ES-I3 (cell line): ENCODE measurements around the gene MMP25.

Source experiments
- H3K36me3 ChIP-seq: 2 replicates; pipeline ENCODE4 v1.6.1; 2013; ENCODE audit warnings: mild to moderate bottlenecking, low read length, control low read depth, moderate library complexity; ENCODE audit not compliant: insufficient read depth
- H3K4me1 ChIP-seq: 2 replicates; pipeline ENCODE4 v1.6.1; 2013; ENCODE audit warnings: mild to moderate bottlenecking, control low read depth, low read length; ENCODE audit not compliant: insufficient read depth
- H3K9ac ChIP-seq: 2 replicates; pipeline ENCODE4 v1.6.1; 2013; ENCODE audit warnings: low read depth, mild to moderate bottlenecking, low read length, moderate library complexity
- H3K9me3 ChIP-seq: 2 replicates; pipeline ENCODE4 v1.6.1; 2013; ENCODE audit warnings: mild to moderate bottlenecking, low read length, moderate library complexity; ENCODE audit not compliant: control insufficient read depth, insufficient read depth

The MMP25 gene

DNA sequence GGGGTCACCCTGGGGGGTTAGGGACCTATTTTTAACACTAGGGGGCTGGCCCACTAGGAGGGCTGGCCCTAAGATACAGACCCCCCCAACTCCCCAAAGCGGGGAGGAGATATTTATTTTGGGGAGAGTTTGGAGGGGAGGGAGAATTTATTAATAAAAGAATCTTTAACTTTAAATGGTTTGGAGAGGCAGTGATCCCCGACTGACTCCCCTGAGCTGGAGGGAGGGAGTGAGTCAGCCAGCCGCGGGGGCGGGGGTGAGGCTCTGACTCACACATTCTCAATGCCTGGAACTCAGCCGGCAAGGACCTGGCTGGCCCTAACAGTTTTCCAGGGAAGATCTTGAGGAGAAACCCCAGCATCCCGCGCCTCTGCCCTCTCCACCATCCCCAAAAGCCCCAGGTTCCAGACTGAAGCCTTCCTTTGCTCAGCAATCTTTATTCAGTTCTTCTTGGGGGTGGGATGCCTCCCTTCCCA, 24.1 kb upstream of the MMP25 start:
- Histone ChIP-seq H3K9me3 (no peaks in the 10 kb centered on the region), H3K4me1 (peaks cover 4% of the 10 kb centered on the region; the same call in 1 of the 2 replicates), H3K9ac (peak overlapping the region; percentile 85), H3K36me3 (0 out of 2 replicates have a peak, but pooled peaks cover 5% of the 10 kb centered on the region)

- Histone ChIP-seq H3K36me3 (0 out of 2 replicates have a peak, but pooled peaks cover 5% of the 10 kb centered on the region), H3K9ac (peak overlapping the region; percentile 84), H3K4me1 (peaks cover 4% of the 10 kb centered on the region; the same call in 1 of the 2 replicates), H3K9me3 (no peaks in the 10 kb centered on the region)
These were observed 23.5 kb upstream of the MMP25 start for GRCh38 chr16:3022684-3023414.

DNA sequence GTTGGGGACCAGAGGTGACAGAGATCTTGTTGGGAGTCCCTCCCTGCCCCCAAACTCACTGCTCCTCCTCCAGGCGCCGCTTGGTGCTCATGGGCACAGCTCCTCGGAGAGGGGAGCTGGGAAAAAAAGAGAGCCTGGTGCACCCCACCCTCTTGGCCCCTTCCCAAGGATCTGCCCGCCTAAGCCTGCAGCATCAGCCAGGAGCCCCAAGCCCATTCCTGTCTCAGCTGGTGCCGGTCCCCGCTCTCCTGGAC, 23.0 kb upstream of the MMP25 start:
- Histone ChIP-seq H3K36me3 (0 out of 2 replicates have a peak, but pooled peaks cover 5% of the 10 kb centered on the region), H3K4me1 (peaks cover 4% of the 10 kb centered on the region; the same call in 1 of the 2 replicates)

GRCh38 chr16:3023669-3024478, 22.5 kb upstream of the MMP25 start, which contains the start of the genes HCFC1R1 and THOC6:
TSS of gene HCFC1R1 (minus strand) at chr16:3023942. CDS start at chr16:3023941, 1 bp downstream.
TSS of gene THOC6 (plus strand) at chr16:3024035. CDS start at chr16:3024327, 292 bp downstream.
- Histone ChIP-seq H3K36me3 (0 out of 2 replicates have a peak, but pooled peaks cover 5% of the 10 kb centered on the region), H3K4me1 (peaks cover 4% of the 10 kb centered on the region; the same call in 1 of the 2 replicates), H3K9me3 (no peaks in the 10 kb centered on the region), H3K9ac (peak within 1 kb of the TSS; percentile 84)

More for the DNA sequence above, 23.0 kb upstream of the MMP25 start:
- peak overlapping the region; percentile 84 for H3K9ac ChIP-seq
- no peaks in the 10 kb centered on the region for H3K9me3 ChIP-seq

GRCh38 chr16:3025032-3026002, 21.0 kb upstream of the MMP25 start:
- no peak overlapping the region for H3K9ac ChIP-seq

GRCh38 chr16:3026003-3026378, 20.4 kb upstream of the MMP25 start:
- no peaks in the 10 kb centered on the region for H3K9me3 ChIP-seq
- 0 out of 2 replicates have a peak, but pooled peaks cover 5% of the 10 kb centered on the region for H3K36me3 ChIP-seq
- peaks cover 4% of the 10 kb centered on the region; the same call in 1 of the 2 replicates for H3K4me1 ChIP-seq
- H3K9ac ChIP-seq, result no peak overlapping the region

More at GRCh38 chr16:3025032-3026002, 21.0 kb upstream of the MMP25 start:
- no peaks in the 10 kb centered on the region for H3K9me3 ChIP-seq
- peaks cover 4% of the 10 kb centered on the region; the same call in 1 of the 2 replicates for H3K4me1 ChIP-seq
- 0 out of 2 replicates have a peak, but pooled peaks cover 5% of the 10 kb centered on the region for H3K36me3 ChIP-seq

GRCh38 chr16:3026609-3027488, 19.5 kb upstream of the MMP25 start:
- Histone ChIP-seq H3K9me3 (no peaks in the 10 kb centered on the region), H3K4me1 (peaks cover 8% of the 10 kb centered on the region; the same call in 1 of the 2 replicates), H3K9ac (no peak overlapping the region), H3K36me3 (0 out of 2 replicates have a peak, but pooled peaks cover 3% of the 10 kb centered on the region)

DNA sequence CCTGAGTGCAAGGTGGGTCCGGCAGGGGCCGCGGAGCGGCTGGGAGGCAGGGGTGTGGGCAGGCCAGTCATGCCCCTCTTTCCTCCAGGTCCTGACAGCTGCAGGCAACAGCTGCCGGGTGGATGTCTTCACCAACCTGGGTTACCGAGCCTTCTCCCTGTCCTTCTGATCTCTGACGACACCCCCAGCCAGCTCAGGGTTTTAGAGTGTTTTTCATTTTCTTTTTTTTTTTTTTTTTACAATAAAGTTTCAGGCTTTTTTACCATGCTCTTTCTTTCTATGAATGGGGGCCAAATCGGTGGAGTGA, 18.9 kb upstream of the MMP25 start:
- no peak overlapping the region for H3K9ac ChIP-seq
- no peaks in the 10 kb centered on the region for H3K36me3 ChIP-seq
- H3K9me3 ChIP-seq, result no peaks in the 10 kb centered on the region
- H3K4me1 ChIP-seq, result peaks cover 8% of the 10 kb centered on the region; the same call in 1 of the 2 replicates

DNA sequence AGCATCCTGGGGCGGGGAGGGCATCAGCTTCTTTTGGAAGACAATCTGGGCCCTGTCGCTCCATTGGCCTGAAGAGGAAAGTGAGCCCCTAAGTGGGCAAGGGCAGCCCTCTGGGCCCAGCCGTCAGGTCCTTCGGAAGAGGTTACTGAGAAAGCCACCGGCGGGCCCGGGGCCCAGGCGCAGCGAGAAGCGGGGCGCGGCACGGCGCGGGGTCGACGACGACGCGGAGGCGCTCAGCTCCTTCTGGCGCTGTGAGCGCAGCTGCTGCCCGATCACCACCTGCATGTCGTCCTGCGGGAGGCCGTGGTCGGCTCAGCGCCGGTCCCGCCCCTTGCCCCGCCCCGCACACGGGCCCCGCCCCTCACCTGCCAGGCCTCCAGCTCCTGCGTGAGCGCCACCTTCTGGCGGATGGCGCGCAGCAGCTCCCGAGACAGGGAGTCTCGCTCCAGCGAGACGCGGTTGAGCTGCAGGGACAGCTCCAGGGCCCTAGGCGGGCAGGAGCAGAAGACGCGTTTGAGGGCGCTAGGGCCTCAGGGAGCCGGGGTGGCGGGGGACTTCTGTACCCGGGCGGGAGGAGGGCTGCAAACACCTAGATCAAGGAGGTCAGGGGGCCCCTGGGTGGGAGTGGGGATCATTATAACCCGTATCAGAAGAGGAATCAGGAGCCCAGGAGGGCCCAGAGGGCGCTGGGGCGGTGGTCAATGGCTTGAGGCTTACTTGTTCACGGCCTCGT, 18.2 kb upstream of the MMP25 start:
- no peaks in the 10 kb centered on the region for H3K36me3 ChIP-seq
- H3K9ac ChIP-seq, result peak overlapping the region; percentile 36; the same call in 1 of the 2 replicates
- H3K4me1 ChIP-seq, result peaks cover 4% of the 10 kb centered on the region; the same call in 1 of the 2 replicates
- no peaks in the 10 kb centered on the region for H3K9me3 ChIP-seq

DNA sequence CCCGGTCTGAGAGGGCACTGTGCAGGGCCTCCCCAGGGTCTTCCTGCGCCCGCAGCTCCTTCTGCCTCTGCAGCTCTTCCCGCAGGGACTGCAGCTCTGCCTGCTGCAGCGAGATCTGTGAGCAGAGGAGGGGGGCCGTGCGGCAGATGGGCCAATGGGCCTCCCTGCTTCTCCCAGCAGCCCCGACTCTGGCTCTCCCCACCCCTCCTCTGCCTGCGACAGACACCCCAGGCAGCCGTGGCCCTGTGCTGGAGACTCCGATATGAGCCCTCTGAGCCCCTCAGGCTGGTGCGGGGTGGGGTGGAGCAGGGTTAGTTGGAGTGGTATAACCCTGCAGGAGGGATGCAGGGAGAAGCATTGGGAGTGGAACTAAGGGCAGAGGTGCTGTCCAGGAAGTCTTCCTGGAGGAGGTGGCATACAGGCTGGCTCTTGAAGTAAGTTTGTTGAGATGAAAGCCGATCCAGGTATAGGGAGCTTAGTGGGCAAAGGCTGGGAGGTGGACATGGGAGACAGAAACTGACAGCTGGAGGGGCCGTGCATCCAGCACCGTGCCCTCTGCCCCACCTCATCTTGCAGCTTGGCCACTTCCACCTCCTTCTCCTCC, 17.5 kb upstream of the MMP25 start:
- Histone ChIP-seq H3K9me3 (no peaks in the 10 kb centered on the region), H3K9ac (peak overlapping the region; percentile 36; the same call in 1 of the 2 replicates), H3K36me3 (no peaks in the 10 kb centered on the region), H3K4me1 (peaks cover 4% of the 10 kb centered on the region; the same call in 1 of the 2 replicates)

- H3K4me1 ChIP-seq, result peaks cover 4% of the 10 kb centered on the region; the same call in 1 of the 2 replicates
These were observed 16.7 kb upstream of the MMP25 start for GRCh38 chr16:3029491-3030221.

More at GRCh38 chr16:3029491-3030221, 16.7 kb upstream of the MMP25 start:
- Histone ChIP-seq H3K36me3 (no peaks in the 10 kb centered on the region), H3K9ac (no peak overlapping the region), H3K9me3 (no peaks in the 10 kb centered on the region)
